ENCODE results near the gene NINJ2. TPM values are rescaled to one million over a fixed set of nuclear protein-coding genes. Genes with fewer than 3 reads are reported as not detected.

The NINJ2 gene
- total RNA-seq, 1 experiment from 2014 or later, result 0.24 TPM

- Histone ChIP-seq H3K18ac (ENCODE audit: insufficient read length, low read depth, low read length) (no peak overlapping the region), H3K4me1 (ENCODE audit: insufficient read depth, low read length) (no peaks in the 10 kb centered on the region), H3K9ac (ENCODE audit: extremely low read depth, insufficient read length, low read length) (no peak overlapping the region), H4K20me1 (ENCODE audit: control insufficient read depth, insufficient read depth, insufficient read length) (no peaks in the 10 kb centered on the region), H3K79me1 (ENCODE audit: insufficient read depth, low read depth, low read length, poor library complexity, severe bottlenecking) (no peaks in the 10 kb centered on the region), H3K9me3 (ENCODE audit: control insufficient read depth, low read depth, low read length) (no peaks in the 10 kb centered on the region), H2BK20ac (ENCODE audit: low read depth, low read length, poor library complexity, severe bottlenecking) (no peak overlapping the region), H4K5ac (ENCODE audit: insufficient read length, low read depth, low read length) (no peak overlapping the region), H2AFZ (ENCODE audit: low read length) (no peak overlapping the region), H2BK15ac (ENCODE audit: low read depth, low read length) (no peak overlapping the region), H3K4ac (ENCODE audit: low read depth, low read length) (no peak overlapping the region), H2BK120ac (ENCODE audit: low read depth, low read length, poor library complexity, severe bottlenecking) (no peak overlapping the region), H2BK12ac (ENCODE audit: insufficient read length, low read depth, low read length) (no peak overlapping the region), H3K27me3 (ENCODE audit: insufficient read depth, low read length) (no peaks in the 10 kb centered on the region), H3K23me2 (ENCODE audit: insufficient read length, low read depth, low read length, poor library complexity, severe bottlenecking) (no peaks in the 10 kb centered on the region), H3K4me2 (ENCODE audit: insufficient read depth, insufficient read length, low read length) (no peak overlapping the region), H4K8ac (replicated peaks; ENCODE audit: insufficient read length, low read depth, low read length) (no peak overlapping the region), H2BK5ac (ENCODE audit: insufficient read length, low read length) (no peak overlapping the region), H3K27ac (ENCODE audit: insufficient read length, low read depth, low read length) (no peak overlapping the region), H3K14ac (ENCODE audit: insufficient read depth, low read length) (no peak overlapping the region), H3K23ac (ENCODE audit: insufficient read length, low read depth, low read length) (no peak overlapping the region), H3K79me2 (ENCODE audit: insufficient read depth, low read length) (no peaks in the 10 kb centered on the region), H2AK5ac (ENCODE audit: insufficient read length, low read length) (no peak overlapping the region), H3K56ac (ENCODE audit: insufficient read length, low read depth, low read length) (no peak overlapping the region), H4K91ac (ENCODE audit: insufficient read length, low read depth, low read length) (no peak overlapping the region), H3T11ph (ENCODE audit: low read length) (no peak overlapping the region)
- Mint-ChIP-seq H3K4me3 (no peak overlapping the region), H3K4me1 (0 out of 4 replicates have a peak, but pooled peaks cover 0 to 4% of the 10 kb centered on the region in 2 experiments), H3K9me3 (no peaks in the 10 kb centered on the region; a peak in 3 of 5 replicates), H3K27ac (no peak overlapping the region), H3K27me3 (ENCODE audit: low read depth) (peaks cover 9% of the 10 kb centered on the region), H3K36me3 (ENCODE audit: insufficient read depth in 1 of 3, low read depth in 3 of 3) (no peaks in the 10 kb centered on the region)
- no peak for DNase-seq
- no CpG with 5 or more reads among the region's 4 CpGs for WGBS (ENCODE audit: extremely low coverage, insufficient read length, low lambda C conversion rate)
- no peak for TF ChIP-seq CTCF (conservative IDR thresholded peaks at IDR 0.05)
Observed at GRCh38 chr12:588646-589045, 74.6 kb downstream of the NINJ2 start.

Data from H9 (cell line).